SIG-M5 (cell line): ENCODE measurements around the gene GTF2A2.
"Not testable (repeated sequence)": the region's sequence is repeated elsewhere in the genome, so short reads cannot be mapped to it uniquely, and the experiment has no call there.

Experiments
- DNase-seq: peaks from one replicate; lab custom pipeline; 2025; lab: John Stamatoyannopoulos, UW

Gene GTF2A2

GRCh38 chr15:59674361-59674877 is 17.1 kb upstream of the GTF2A2 start:
- DNase-seq, result no peak

- DNase-seq, result no peak
Measured at GRCh38 chr15:59668556-59668955, 11.2 kb upstream of the GTF2A2 start.

- no peak for DNase-seq
Measured at GRCh38 chr15:59662260-59662659, 4.9 kb upstream of the GTF2A2 start.

GRCh38 chr15:59659366-59659765 is 2.1 kb upstream of the GTF2A2 start:
- DNase-seq, result no peak

GRCh38 chr15:59657635-59658125 is 365 bp upstream of the GTF2A2 start:
- DNase-seq, result no peak

- DNase-seq, result no peak
Measured at GRCh38 chr15:59654046-59654445, 3.3 kb downstream of the GTF2A2 start.

GRCh38 chr15:59649603-59650002 is 7.7 kb downstream of the GTF2A2 start:
- DNase-seq, result no peak

GRCh38 chr15:59647085-59647484 is 10.2 kb downstream of the GTF2A2 start:
- DNase-seq, result no peak

- no peak for DNase-seq
Measured at GRCh38 chr15:59646277-59646676, 11.0 kb downstream of the GTF2A2 start.

GRCh38 chr15:59645812-59646211 is 11.5 kb downstream of the GTF2A2 start:
- DNase-seq, result not testable (repeated sequence)

GRCh38 chr15:59644756-59645155 is 12.6 kb downstream of the GTF2A2 start:
- no peak for DNase-seq

GRCh38 chr15:59642351-59642750 is 15.0 kb downstream of the GTF2A2 start:
- DNase-seq, result no peak

- not testable (repeated sequence) for DNase-seq
Measured at GRCh38 chr15:59637507-59637906, 19.8 kb downstream of the GTF2A2 start.

GRCh38 chr15:59636184-59636583 is 21.1 kb downstream of the GTF2A2 start:
- DNase-seq, result no peak

GRCh38 chr15:59632714-59633113 is 24.6 kb downstream of the GTF2A2 start:
- DNase-seq, result no peak

- no peak for DNase-seq
Measured at GRCh38 chr15:59622289-59622688, 35.0 kb downstream of the GTF2A2 start.

GRCh38 chr15:59618406-59618805 is 38.9 kb downstream of the GTF2A2 start:
- DNase-seq, result no peak

- no peak for DNase-seq
Measured at GRCh38 chr15:59616379-59616778, 40.9 kb downstream of the GTF2A2 start.

GRCh38 chr15:59615661-59616060 is 41.7 kb downstream of the GTF2A2 start:
- no peak for DNase-seq

GRCh38 chr15:59614153-59614552 is 43.2 kb downstream of the GTF2A2 start:
- DNase-seq, result no peak

GRCh38 chr15:59611276-59612260 is 45.7 kb downstream of the GTF2A2 start, which contains the start of gene GCNT3:
Gene GCNT3 (plus strand): TSS chr15:59611783. CDS start chr15:59618239, 6,456 bp downstream.
- no peak for DNase-seq

- DNase-seq, result no peak
Measured at GRCh38 chr15:59609730-59610712, 47.3 kb downstream of the GTF2A2 start.
